Sigmoid colon (tissue), 7 donors: ENCODE data around the gene SDC1. TPM values are rescaled to one million over a fixed set of nuclear protein-coding genes. Genes with fewer than 3 reads are reported as not detected.

Experiments
- DNase-seq: peaks from one replicate; pipeline ENCODE4 v3.0.0-alpha.2; 2019
- H3K27ac ChIP-seq, 4 donors: fragments of 200-600 bp; sonication (generic); one replicate each; pipeline ENCODE4 v1.5.1; 2016 to 2019; ENCODE audit warnings: mild to moderate bottlenecking in 1 of 4
- H3K27me3 ChIP-seq, 3 donors: fragments of 200-600 bp; sonication (generic); one replicate each; pipeline ENCODE4 v1.5.1; 2019; ENCODE audit warnings: mild to moderate bottlenecking in 1 of 3
- H3K36me3 ChIP-seq, 4 donors: fragments of 200-600 bp; sonication (generic); one replicate each; pipeline ENCODE4 v1.5.1; 2016 to 2019
- H3K4me1 ChIP-seq, 4 donors: fragments of 200-600 bp; sonication (generic); one replicate each; pipeline ENCODE4 v1.5.1; 2017 to 2019
- H3K4me3 ChIP-seq, 4 donors: fragments of 200-600 bp; sonication (generic); one replicate each; pipeline ENCODE4 v1.5.1; 2017 to 2019; ENCODE audit warnings: mild to moderate bottlenecking in 2 of 4, moderate library complexity in 1 of 4
- H3K9me3 ChIP-seq, 4 donors: fragments of 200-600 bp in 3 of 4; sonication (generic) in 3 of 4; one replicate each; pipeline versions ENCODE4 v1.5.1 to v1.6.1; 2013 to 2019
- CTCF ChIP-seq, 4 experiments: fragments of 450-650 bp in 3 of 4; fragments of 200-600 bp in 1 of 4; IDR thresholded peaks; one replicate each; pipeline ENCODE4 v1.5.1; 2016 to 2019; ENCODE audit warnings: antibody characterized with exemption in 4 of 4, mild to moderate bottlenecking in 3 of 4, moderate library complexity in 2 of 4
- EP300 ChIP-seq, 4 donors: sonication (generic); formaldehyde crosslinking; IDR thresholded peaks; one replicate each; pipeline ENCODE4 v1.6.1; 2017; ENCODE audit warnings: antibody characterized with exemption in 4 of 4
- POLR2A ChIP-seq, 2 donors: fragments of 450-650 bp; IDR thresholded peaks; one replicate each; pipeline ENCODE4 v1.6.1; 2016; ENCODE audit warnings: antibody characterized with exemption in 2 of 2, mild to moderate bottlenecking in 2 of 2, moderate library complexity in 2 of 2
- POLR2AphosphoS5 ChIP-seq, 4 donors: sonication (generic); formaldehyde crosslinking; IDR thresholded peaks; one replicate each; pipeline ENCODE4 v1.6.1; 2017; ENCODE audit warnings: antibody characterized with exemption in 4 of 4
- WGBS, 2 donors: extraction: QIAGEN DNeasy Blood & Tissue Kit; methylation state at CpG; one replicate each; pipeline ENCODE4 v1.1.7; 2013; 5-methylcytosine and 5-hydroxymethylcytosine counted together
- intact Hi-C: fragments of 100-400 bp; cut with DNase I; formaldehyde crosslinking; loops from one replicate; pipeline ENCODE4 v1.15.1; 2023
- polyA plus RNA-seq, 3 donors: library from polyadenylated mRNA; stranded (reverse); fragments of 200-250 nt; gene quantifications; one replicate each; pipeline ENCODE4 v1.2.3, GENCODE V29; 2013
- total RNA-seq, 4 donors: library from RNA; depleted of rRNA; stranded (reverse); fragments of >200 nt; gene quantifications; one replicate each; pipeline ENCODE4 v1.1.0, GENCODE V29; 2016
- donor health status: healthy with polysubstance abuse.
- donor health status: Bipolar disorder and iron deficiency.
- donor health status: healthy.

The SDC1 gene
- total and polyA plus RNA-seq, 7 donors = 0.33 to 104 (median 8.0) TPM; not detected in 1

GRCh38 chr2:20232837-20233207, 7.9 kb upstream of the SDC1 start:
- DNase-seq = no peak
- TF ChIP-seq POLR2AphosphoS5 (IDR thresholded peaks at IDR 0.05) = no peak
- no peak for TF ChIP-seq EP300 (IDR thresholded peaks at IDR 0.05)
- TF ChIP-seq CTCF (IDR thresholded peaks at IDR 0.05) = no peak
- TF ChIP-seq POLR2A (IDR thresholded peaks at IDR 0.05) = no peak
- H3K36me3 ChIP-seq = no peaks in the 10 kb centered on the region
- no peaks in the 10 kb centered on the region for H3K4me1 ChIP-seq
- peaks cover 0 to 1% (median 0%) of the 10 kb centered on the region in 4 donors for H3K9me3 ChIP-seq
- H3K4me3 ChIP-seq = no peak overlapping the region
- intact Hi-C loops = no loop called here
- H3K27ac ChIP-seq = no peak overlapping the region
- WGBS, 2 donors = 86 to 91% methylated on average over 5 of the region's 5 CpGs
- no peaks in the 10 kb centered on the region for H3K27me3 ChIP-seq

GRCh38 chr2:20231598-20232026, 6.7 kb upstream of the SDC1 start:
- DNase-seq = no peak
- H3K27ac ChIP-seq = no peak overlapping the region

GRCh38 chr2:20231159-20231558, 6.2 kb upstream of the SDC1 start:
- Histone ChIP-seq H3K27ac (no peak overlapping the region), H3K4me1 (no peaks in the 10 kb centered on the region), H3K27me3 (no peaks in the 10 kb centered on the region), H3K36me3 (no peaks in the 10 kb centered on the region), H3K4me3 (no peak overlapping the region), H3K9me3 (no peaks in the 10 kb centered on the region)
- DNase-seq = no peak
- intact Hi-C loops = no loop called here
- TF ChIP-seq CTCF (IDR thresholded peaks at IDR 0.05) (no peak), POLR2A (IDR thresholded peaks at IDR 0.05) (no peak), EP300 (IDR thresholded peaks at IDR 0.05) (no peak), POLR2AphosphoS5 (IDR thresholded peaks at IDR 0.05) (no peak)
- WGBS, 2 donors = 60 to 86% methylated on average over 6 of the region's 6 CpGs

More at GRCh38 chr2:20231598-20232026, 6.7 kb upstream of the SDC1 start:
- intact Hi-C loops = no loop called here
- Histone ChIP-seq H3K27me3 (no peaks in the 10 kb centered on the region), H3K4me1 (no peaks in the 10 kb centered on the region), H3K36me3 (no peaks in the 10 kb centered on the region), H3K4me3 (no peak overlapping the region), H3K9me3 (no peaks in the 10 kb centered on the region)
- TF ChIP-seq POLR2AphosphoS5 (IDR thresholded peaks at IDR 0.05) (no peak), CTCF (IDR thresholded peaks at IDR 0.05) (no peak), POLR2A (IDR thresholded peaks at IDR 0.05) (no peak), EP300 (IDR thresholded peaks at IDR 0.05) (no peak)
- WGBS, 2 donors = 15 to 65% methylated on average over 6 of the region's 6 CpGs

- Histone ChIP-seq H3K27me3 (no peaks in the 10 kb centered on the region), H3K27ac (no peak overlapping the region), H3K4me3 (no peak overlapping the region), H3K4me1 (peaks cover 0 to 9% (median 8%) of the 10 kb centered on the region in 4 donors), H3K36me3 (no peaks in the 10 kb centered on the region), H3K9me3 (no peaks in the 10 kb centered on the region)
- no peak for TF ChIP-seq POLR2A (IDR thresholded peaks at IDR 0.05)
- no peak for TF ChIP-seq EP300 (IDR thresholded peaks at IDR 0.05)
- no peak for TF ChIP-seq POLR2AphosphoS5 (IDR thresholded peaks at IDR 0.05)
- TF ChIP-seq CTCF (IDR thresholded peaks at IDR 0.05) = no peak
- intact Hi-C loops = no loop called here
- WGBS, 2 donors = 83 to 95% methylated on average over 4 of the region's 4 CpGs
- no peak for DNase-seq
These were observed 5.1 kb upstream of the SDC1 start for GRCh38 chr2:20230114-20230425.
